Measurements from ENCODE around the gene DHRS11. TPM values are rescaled to one million over a fixed set of nuclear protein-coding genes. Genes with fewer than 3 reads are reported as not detected.
"Not testable (repeated sequence)": the region's sequence is repeated elsewhere in the genome, so short reads cannot be mapped to it uniquely, and the experiment has no call there.

DHRS11 gene
- total RNA-seq, 4 donors from 2014 or later, result 1.8 to 22.8 (median 6.2) TPM

DNA sequence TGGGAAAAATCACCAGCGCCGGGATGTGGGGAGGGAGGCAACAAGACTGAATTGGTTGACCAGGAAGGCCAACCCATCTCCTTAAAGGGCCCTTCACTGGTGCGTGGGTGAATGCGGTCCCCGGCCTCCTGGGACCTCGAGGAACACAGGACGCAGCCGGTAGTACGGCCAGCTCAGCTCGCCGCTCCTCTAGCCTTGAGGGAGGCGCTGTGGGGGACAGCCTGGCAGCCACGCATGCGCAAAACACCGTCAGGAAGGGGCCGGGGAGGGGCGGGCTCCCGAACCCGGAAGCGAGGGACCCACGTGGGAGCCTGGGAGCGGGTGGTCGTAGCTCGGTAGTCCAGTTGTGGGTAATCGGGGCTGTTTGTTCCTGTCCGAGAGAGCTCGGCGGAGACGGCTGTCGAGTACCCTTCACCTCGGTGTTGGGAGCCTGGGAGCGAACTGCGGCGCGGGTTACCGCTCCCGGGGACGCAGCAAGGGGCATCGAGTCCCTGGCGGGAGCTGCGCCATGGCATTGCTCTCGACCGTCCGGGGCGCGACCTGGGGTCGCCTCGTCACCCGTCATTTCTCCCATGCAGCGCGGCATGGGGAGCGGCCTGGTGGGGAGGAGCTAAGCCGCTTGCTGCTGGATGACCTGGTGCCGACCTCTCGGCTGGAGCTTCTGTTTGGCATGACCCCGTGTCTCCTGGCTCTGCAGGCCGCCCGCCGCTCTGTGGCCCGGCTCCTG, 9.8 kb downstream of the DHRS11 start, which contains the start of gene MRM1:
Gene MRM1, plus strand, starts transcription at position 281 of the 727 bp plus-strand sequence. Its CDS starts 228 bp downstream, at position 509.
- peak; percentile 90 to 92 for DNase-seq
- no peaks in the 10 kb centered on the region for H3K27me3 ChIP-seq
- intact Hi-C loops (cut with DNase I; ENCODE audit: low total_unique reads), result loop anchor here (10.0 kb wide), 1 partner anchor 443 kb away; no protein-coding TSS in a partner anchor

DNA sequence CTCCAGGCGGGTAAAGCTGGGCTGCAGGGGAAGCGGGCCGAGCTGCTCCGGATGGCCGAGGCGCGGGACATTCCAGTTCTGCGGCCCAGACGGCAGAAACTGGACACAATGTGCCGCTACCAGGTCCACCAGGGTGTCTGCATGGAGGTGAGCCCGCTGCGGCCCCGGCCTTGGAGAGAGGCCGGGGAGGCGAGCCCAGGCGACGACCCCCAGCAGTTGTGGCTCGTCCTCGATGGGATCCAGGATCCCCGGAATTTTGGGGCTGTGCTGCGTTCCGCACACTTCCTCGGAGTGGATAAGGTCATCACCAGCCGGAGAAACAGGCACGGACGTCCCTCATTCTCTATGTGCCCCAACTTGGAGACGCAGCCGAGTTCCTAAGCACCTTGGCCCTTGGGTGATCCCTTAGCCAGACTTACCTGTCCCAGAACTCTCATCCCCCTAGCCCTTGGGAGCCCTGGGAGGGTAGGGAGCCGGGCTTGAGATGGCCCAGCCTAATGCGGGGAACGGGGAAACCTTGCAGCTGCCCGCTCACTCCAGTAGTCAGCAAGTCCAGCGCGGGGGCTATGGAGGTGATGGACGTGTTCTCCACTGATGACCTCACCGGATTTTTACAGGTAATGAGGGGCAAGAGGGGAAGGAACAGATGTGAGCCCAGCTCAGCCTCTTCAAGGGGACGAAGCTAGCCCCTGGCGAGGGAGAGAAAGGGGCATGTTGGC, 10.5 kb downstream of the DHRS11 start:
- Histone ChIP-seq H3K27ac (peak overlapping the region in 1 of 2 donors; percentile 77), H3K4me3 (peak overlapping the region; percentile 70 to 84), H3K27me3 (no peaks in the 10 kb centered on the region), H3K4me1 (peaks cover 0 to 8% of the 10 kb centered on the region in 2 donors), H3K36me3 (no peaks in the 10 kb centered on the region), H3K9me3 (no peaks in the 10 kb centered on the region)
- DNase-seq, result peak; percentile 22 to 24
- TF ChIP-seq POLR2A (IDR thresholded peaks at IDR 0.05), result no peak
- TF ChIP-seq, protein P1, sequence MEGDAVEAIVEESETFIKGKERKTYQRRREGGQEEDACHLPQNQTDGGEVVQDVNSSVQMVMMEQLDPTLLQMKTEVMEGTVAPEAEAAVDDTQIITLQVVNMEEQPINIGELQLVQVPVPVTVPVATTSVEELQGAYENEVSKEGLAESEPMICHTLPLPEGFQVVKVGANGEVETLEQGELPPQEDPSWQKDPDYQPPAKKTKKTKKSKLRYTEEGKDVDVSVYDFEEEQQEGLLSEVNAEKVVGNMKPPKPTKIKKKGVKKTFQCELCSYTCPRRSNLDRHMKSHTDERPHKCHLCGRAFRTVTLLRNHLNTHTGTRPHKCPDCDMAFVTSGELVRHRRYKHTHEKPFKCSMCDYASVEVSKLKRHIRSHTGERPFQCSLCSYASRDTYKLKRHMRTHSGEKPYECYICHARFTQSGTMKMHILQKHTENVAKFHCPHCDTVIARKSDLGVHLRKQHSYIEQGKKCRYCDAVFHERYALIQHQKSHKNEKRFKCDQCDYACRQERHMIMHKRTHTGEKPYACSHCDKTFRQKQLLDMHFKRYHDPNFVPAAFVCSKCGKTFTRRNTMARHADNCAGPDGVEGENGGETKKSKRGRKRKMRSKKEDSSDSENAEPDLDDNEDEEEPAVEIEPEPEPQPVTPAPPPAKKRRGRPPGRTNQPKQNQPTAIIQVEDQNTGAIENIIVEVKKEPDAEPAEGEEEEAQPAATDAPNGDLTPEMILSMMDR (IDR thresholded peaks at IDR 0.05), result no peak
- intact Hi-C loops (cut with DNase I; ENCODE audit: low total_unique reads), result loop anchor here (10.0 kb wide), 1 partner anchor 443 kb away; no protein-coding TSS in a partner anchor

More for the DNA sequence above, 9.8 kb downstream of the DHRS11 start, which contains the start of gene MRM1:
- H3K4me1 ChIP-seq, result peaks cover 0 to 8% of the 10 kb centered on the region in 2 donors
- peak; percentile 50 to 61 for TF ChIP-seq POLR2A (IDR thresholded peaks at IDR 0.05)
- TF ChIP-seq, protein P1 (IDR thresholded peaks at IDR 0.05), result peak in 2 of 4 experiments; percentile 23 to 50
- no peaks in the 10 kb centered on the region for H3K36me3 ChIP-seq
- H3K4me3 ChIP-seq, result peak within 1 kb of the TSS; percentile 70 to 84
- no peaks in the 10 kb centered on the region for H3K9me3 ChIP-seq
- H3K27ac ChIP-seq, result peak within 1 kb of the TSS; percentile 69 to 77

DNA sequence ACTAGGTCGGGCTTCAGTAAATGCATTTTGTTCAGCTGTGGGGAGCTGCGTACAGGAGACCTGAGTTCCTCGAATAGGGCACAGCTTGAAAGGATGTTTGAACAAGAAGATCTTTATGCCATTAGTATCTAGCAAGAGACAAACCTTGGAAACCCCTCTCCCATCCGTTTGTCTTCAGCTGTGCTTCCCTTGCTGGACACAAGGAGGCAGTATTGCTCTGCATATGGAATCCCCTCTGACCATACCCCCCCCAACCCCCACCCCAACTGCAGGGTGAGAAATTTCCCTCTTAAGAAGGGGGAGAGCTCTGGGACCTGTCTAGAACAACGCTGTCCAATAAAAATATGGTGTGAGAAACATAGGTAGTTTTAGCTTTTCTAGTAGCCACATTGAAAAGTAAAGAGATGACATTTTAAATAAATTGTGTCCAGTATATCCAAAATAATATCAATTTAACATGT, 11.3 kb downstream of the DHRS11 start:
- H3K36me3 ChIP-seq, result no peaks in the 10 kb centered on the region
- intact Hi-C loops (cut with DNase I; ENCODE audit: low total_unique reads), result loop anchor here (10.0 kb wide), 1 partner anchor 442 kb away; no protein-coding TSS in a partner anchor
- no peaks in the 10 kb centered on the region for H3K9me3 ChIP-seq
- H3K27ac ChIP-seq, result no peak overlapping the region
- TF ChIP-seq POLR2A (IDR thresholded peaks at IDR 0.05), result no peak
- TF ChIP-seq, protein P1 (IDR thresholded peaks at IDR 0.05), result peak; percentile 47 to 74 (median 52)
- peak; percentile 36 to 65 for DNase-seq
- H3K4me3 ChIP-seq, result peak overlapping the region; percentile 70 to 84
- H3K27me3 ChIP-seq, result no peaks in the 10 kb centered on the region
- H3K4me1 ChIP-seq, result peaks cover 0 to 8% of the 10 kb centered on the region in 2 donors

DNA sequence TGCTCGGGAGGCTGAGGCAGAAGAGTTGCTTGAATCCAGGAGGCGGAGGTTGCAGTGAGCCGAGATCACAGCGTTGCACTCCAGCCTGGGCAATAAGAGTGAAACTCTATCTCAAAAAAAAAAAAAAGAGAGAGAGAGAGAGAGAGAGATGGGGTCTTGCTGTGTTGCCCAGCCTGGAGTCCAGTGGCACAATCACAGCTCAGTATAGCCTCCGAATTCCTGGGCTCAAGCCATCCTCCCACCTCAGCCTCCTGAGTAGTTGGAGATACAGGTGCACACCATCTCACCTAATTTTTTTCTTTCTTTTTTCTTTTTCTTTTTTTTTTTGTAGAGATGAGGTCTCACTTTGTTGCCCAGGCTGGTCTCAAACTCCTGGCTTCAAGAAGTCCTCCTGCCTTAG, 13.3 kb downstream of the DHRS11 start:
- not testable (repeated sequence) for H3K27me3 ChIP-seq, H3K36me3 ChIP-seq, H3K4me1 ChIP-seq, DNase-seq, H3K27ac ChIP-seq, H3K9me3 ChIP-seq, H3K4me3 ChIP-seq
- intact Hi-C loops (cut with DNase I; ENCODE audit: low total_unique reads), result loop anchor here (10.0 kb wide), 1 partner anchor 440 kb away; no protein-coding TSS in a partner anchor

DNA sequence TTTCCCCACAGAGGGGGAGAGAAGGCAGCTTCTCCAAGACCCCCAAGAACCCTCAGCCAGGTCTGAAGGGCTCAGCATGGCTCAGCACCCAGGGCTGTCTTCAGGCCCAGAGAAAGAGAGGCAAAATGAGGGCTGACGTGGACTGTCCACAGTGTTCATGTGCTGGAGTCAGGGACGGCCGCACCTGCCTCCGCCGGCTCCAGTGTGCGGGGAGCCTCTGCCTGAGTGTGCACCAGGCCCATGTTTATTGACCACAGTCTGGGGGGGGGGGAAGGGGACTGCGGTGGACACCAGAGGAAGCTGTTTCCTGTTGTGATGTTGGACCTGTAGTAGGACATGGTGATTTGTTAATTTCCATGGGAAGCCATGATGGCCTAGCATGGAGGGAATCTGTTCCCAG, 16.6 kb downstream of the DHRS11 start:
- H3K4me3 ChIP-seq, result no peak overlapping the region
- H3K36me3 ChIP-seq, result no peaks in the 10 kb centered on the region
- no peak overlapping the region for H3K27ac ChIP-seq
- no peaks in the 10 kb centered on the region for H3K4me1 ChIP-seq
- intact Hi-C loops (cut with DNase I; ENCODE audit: low total_unique reads), result loop anchor here (10.0 kb wide), 1 partner anchor 437 kb away; no protein-coding TSS in a partner anchor
- DNase-seq, result no peak
- TF ChIP-seq, protein P1 (IDR thresholded peaks at IDR 0.05), result no peak
- no peak for TF ChIP-seq POLR2A (IDR thresholded peaks at IDR 0.05)
- H3K27me3 ChIP-seq, result no peaks in the 10 kb centered on the region
- H3K9me3 ChIP-seq, result no peaks in the 10 kb centered on the region
